ENCODE data around the gene ILKAP. TPM values are rescaled to one million over a fixed set of nuclear protein-coding genes. Genes with fewer than 3 reads are reported as not detected.
A peak's percentile ranks its signal among the peaks of the same experiment; 100 is the strongest.

The ILKAP gene
- total RNA-seq, 1 donor from 2014 or later: 63.2 TPM

GRCh38 chr2:238127165-238128060 lies 76.1 kb downstream of the ILKAP start:
- H3K36me3 Mint-ChIP-seq (ENCODE audit: low read depth): no peaks in the 10 kb centered on the region
- no peaks in the 10 kb centered on the region for H3K4me1 Mint-ChIP-seq
- no peak for TF ChIP-seq CTCF (conservative IDR thresholded peaks at IDR 0.05)
- H3K9me3 Mint-ChIP-seq: no peaks in the 10 kb centered on the region
- H3K27ac Mint-ChIP-seq (ENCODE audit: unreplicated experiment): peak overlapping the region; percentile 30
- H3K27me3 Mint-ChIP-seq (ENCODE audit: low read depth): no peaks in the 10 kb centered on the region
- no peak overlapping the region for H3K4me3 Mint-ChIP-seq
- DNase-seq (ENCODE audit: low read depth, low spot score): no peak

- no peaks in the 10 kb centered on the region for H3K4me1 Mint-ChIP-seq
- no peaks in the 10 kb centered on the region for H3K9me3 Mint-ChIP-seq
- no peak for DNase-seq (ENCODE audit: low read depth, low spot score)
- TF ChIP-seq CTCF (conservative IDR thresholded peaks at IDR 0.05): no peak
- H3K27ac Mint-ChIP-seq (ENCODE audit: unreplicated experiment): no peak overlapping the region
- no peaks in the 10 kb centered on the region for H3K27me3 Mint-ChIP-seq (ENCODE audit: low read depth)
- H3K36me3 Mint-ChIP-seq (ENCODE audit: low read depth): no peaks in the 10 kb centered on the region
- no peak overlapping the region for H3K4me3 Mint-ChIP-seq
These were observed 76.7 kb downstream of the ILKAP start for GRCh38 chr2:238126775-238127164.

- no peak overlapping the region for H3K4me3 Mint-ChIP-seq
- H3K27ac Mint-ChIP-seq (ENCODE audit: unreplicated experiment): no peak overlapping the region
- no peaks in the 10 kb centered on the region for H3K9me3 Mint-ChIP-seq
- H3K36me3 Mint-ChIP-seq (ENCODE audit: low read depth): no peaks in the 10 kb centered on the region
- TF ChIP-seq CTCF (conservative IDR thresholded peaks at IDR 0.05): no peak
- H3K4me1 Mint-ChIP-seq: no peaks in the 10 kb centered on the region
- H3K27me3 Mint-ChIP-seq (ENCODE audit: low read depth): no peaks in the 10 kb centered on the region
- DNase-seq (ENCODE audit: low read depth, low spot score): no peak
These were observed 77.2 kb downstream of the ILKAP start for GRCh38 chr2:238126338-238126737.

GRCh38 chr2:238125127-238125885 lies 78.2 kb downstream of the ILKAP start:
- H3K27ac Mint-ChIP-seq (ENCODE audit: unreplicated experiment): no peak overlapping the region
- H3K27me3 Mint-ChIP-seq (ENCODE audit: low read depth): no peaks in the 10 kb centered on the region
- H3K4me3 Mint-ChIP-seq: no peak overlapping the region
- no peak for DNase-seq (ENCODE audit: low read depth, low spot score)
- no peaks in the 10 kb centered on the region for H3K9me3 Mint-ChIP-seq
- H3K36me3 Mint-ChIP-seq (ENCODE audit: low read depth): no peaks in the 10 kb centered on the region
- no peaks in the 10 kb centered on the region for H3K4me1 Mint-ChIP-seq
- TF ChIP-seq CTCF (conservative IDR thresholded peaks at IDR 0.05): no peak

GRCh38 chr2:238124488-238125126 lies 78.9 kb downstream of the ILKAP start:
- no peak for DNase-seq (ENCODE audit: low read depth, low spot score)
- H3K27me3 Mint-ChIP-seq (ENCODE audit: low read depth): no peaks in the 10 kb centered on the region

More at GRCh38 chr2:238124488-238125126, 78.9 kb downstream of the ILKAP start:
- H3K36me3 Mint-ChIP-seq (ENCODE audit: low read depth): no peaks in the 10 kb centered on the region
- no peak overlapping the region for H3K27ac Mint-ChIP-seq (ENCODE audit: unreplicated experiment)
- no peaks in the 10 kb centered on the region for H3K9me3 Mint-ChIP-seq
- no peaks in the 10 kb centered on the region for H3K4me1 Mint-ChIP-seq
- H3K4me3 Mint-ChIP-seq: no peak overlapping the region
- TF ChIP-seq CTCF (conservative IDR thresholded peaks at IDR 0.05): no peak
